Cardiac muscle cell (in vitro differentiated cells and primary cell): ENCODE results near the gene CDC20. TPM values are rescaled to one million over a fixed set of nuclear protein-coding genes. Genes with fewer than 3 reads are reported as not detected.

Experiments used
- DNase-seq, 2 donors: peaks; one replicate each; pipeline versions ENCODE4 v3.0.0 to v3.0.0-alpha.2; 2010 to 2017; ENCODE audit warnings: low read depth in 1 of 2, low spot score in 1 of 2
- H3K27ac ChIP-seq: fragments of 200-600 bp; sonication (generic); 2 replicates; pipeline ENCODE4 v1.5.1; 2016
- H3K27me3 ChIP-seq: fragments of 200-600 bp; sonication (generic); 2 replicates; pipeline ENCODE4 v1.6.0; 2016; ENCODE audit warnings: control low read depth
- H3K36me3 ChIP-seq: fragments of 200-600 bp; sonication (generic); 2 replicates; pipeline ENCODE4 v1.5.1; 2016; ENCODE audit warnings: control low read depth
- H3K4me1 ChIP-seq: fragments of 200-600 bp; sonication (generic); 2 replicates; pipeline ENCODE4 v1.8.1; 2017; ENCODE audit warnings: low read depth, mild to moderate bottlenecking, mixed run types
- H3K4me3 ChIP-seq: fragments of 200-600 bp; sonication (generic); 2 replicates; pipeline ENCODE4 v1.5.1; 2016; ENCODE audit warnings: mild to moderate bottlenecking
- H3K9me3 ChIP-seq: fragments of 200-600 bp; sonication (generic); 2 replicates; pipeline ENCODE4 v1.5.1; 2017; ENCODE audit warnings: low read depth, mild to moderate bottlenecking, control low read depth
- polyA plus RNA-seq: library from polyadenylated mRNA; unstranded; fragments of >200 nt; fragmentation: Nextera tagmentation; extraction: Ambion mirVana; gene quantifications from 2 replicates; pipeline ENCODE4 v1.2.1, GENCODE V29; 2016
- total RNA-seq: library from RNA; depleted of rRNA; stranded (reverse); fragments of >200 nt; gene quantifications from 2 replicates; pipeline ENCODE4 v1.2.3, GENCODE V29; 2016
- TF ChIP-seq, protein P1 (sequence below): IDR thresholded peaks from 2 replicates; pipeline ENCODE4 v1.5.1; 2012; ENCODE audit warnings: low read depth, mild to moderate bottlenecking, low read length

Gene CDC20
- 14.4 and 134 TPM in 2 replicates for total RNA-seq
- 18.7 and 163 TPM in 2 replicates for polyA plus RNA-seq

DNA sequence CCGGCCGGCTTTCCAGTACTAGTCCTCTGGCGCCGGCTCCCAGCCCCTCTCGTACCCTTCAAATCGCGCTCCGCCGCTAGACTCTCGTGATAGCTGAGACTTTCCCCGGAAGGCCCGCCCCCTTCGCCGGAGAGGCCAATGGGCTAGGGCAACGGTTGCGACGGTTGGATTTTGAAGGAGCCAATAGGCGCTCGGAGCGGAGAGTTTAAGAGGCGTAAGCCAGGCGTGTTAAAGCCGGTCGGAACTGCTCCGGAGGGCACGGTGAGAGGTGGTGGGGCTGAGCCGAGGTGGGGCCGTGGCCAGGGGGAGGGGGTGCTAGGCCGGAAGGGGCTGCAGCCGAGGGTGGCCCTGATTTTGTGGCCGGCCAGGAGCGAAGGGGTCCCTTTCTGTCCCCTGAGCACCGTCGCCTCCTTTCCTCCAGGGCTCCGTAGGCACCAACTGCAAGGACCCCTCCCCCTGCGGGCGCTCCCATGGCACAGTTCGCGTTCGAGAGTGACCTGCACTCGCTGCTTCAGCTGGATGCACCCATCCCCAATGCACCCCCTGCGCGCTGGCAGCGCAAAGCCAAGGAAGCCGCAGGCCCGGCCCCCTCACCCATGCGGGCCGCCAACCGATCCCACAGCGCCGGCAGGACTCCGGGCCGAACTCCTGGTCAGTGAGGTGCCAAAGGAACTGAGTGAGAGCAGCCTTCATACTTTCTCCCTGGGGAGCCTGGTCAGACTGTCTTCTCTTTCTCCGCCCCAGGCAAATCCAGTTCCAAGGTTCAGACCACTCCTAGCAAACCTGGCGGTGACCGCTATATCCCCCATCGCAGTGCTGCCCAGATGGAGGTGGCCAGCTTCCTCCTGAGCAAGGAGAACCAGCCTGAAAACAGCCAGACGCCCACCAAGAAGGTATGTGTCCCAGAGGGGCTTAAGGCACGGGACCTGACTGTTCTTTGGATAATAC, at the start of gene CDC20:
TSS of gene CDC20 (plus strand) at position 236 of the 948 bp plus-strand sequence. CDS start at position 471, 235 bp downstream.
- peaks cover 4% of the 10 kb centered on the region for H3K4me1 ChIP-seq
- no peaks in the 10 kb centered on the region for H3K27me3 ChIP-seq
- H3K9me3 ChIP-seq: no peaks in the 10 kb centered on the region
- TF ChIP-seq, protein P1, sequence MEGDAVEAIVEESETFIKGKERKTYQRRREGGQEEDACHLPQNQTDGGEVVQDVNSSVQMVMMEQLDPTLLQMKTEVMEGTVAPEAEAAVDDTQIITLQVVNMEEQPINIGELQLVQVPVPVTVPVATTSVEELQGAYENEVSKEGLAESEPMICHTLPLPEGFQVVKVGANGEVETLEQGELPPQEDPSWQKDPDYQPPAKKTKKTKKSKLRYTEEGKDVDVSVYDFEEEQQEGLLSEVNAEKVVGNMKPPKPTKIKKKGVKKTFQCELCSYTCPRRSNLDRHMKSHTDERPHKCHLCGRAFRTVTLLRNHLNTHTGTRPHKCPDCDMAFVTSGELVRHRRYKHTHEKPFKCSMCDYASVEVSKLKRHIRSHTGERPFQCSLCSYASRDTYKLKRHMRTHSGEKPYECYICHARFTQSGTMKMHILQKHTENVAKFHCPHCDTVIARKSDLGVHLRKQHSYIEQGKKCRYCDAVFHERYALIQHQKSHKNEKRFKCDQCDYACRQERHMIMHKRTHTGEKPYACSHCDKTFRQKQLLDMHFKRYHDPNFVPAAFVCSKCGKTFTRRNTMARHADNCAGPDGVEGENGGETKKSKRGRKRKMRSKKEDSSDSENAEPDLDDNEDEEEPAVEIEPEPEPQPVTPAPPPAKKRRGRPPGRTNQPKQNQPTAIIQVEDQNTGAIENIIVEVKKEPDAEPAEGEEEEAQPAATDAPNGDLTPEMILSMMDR: no peak
- H3K36me3 ChIP-seq: peaks cover 36% of the 10 kb centered on the region
- peak within 1 kb of the TSS; percentile 66 for H3K4me3 ChIP-seq
- peak within 1 kb of the TSS; percentile 94 for H3K27ac ChIP-seq
- peak; percentile 97 to 100 for DNase-seq

DNA sequence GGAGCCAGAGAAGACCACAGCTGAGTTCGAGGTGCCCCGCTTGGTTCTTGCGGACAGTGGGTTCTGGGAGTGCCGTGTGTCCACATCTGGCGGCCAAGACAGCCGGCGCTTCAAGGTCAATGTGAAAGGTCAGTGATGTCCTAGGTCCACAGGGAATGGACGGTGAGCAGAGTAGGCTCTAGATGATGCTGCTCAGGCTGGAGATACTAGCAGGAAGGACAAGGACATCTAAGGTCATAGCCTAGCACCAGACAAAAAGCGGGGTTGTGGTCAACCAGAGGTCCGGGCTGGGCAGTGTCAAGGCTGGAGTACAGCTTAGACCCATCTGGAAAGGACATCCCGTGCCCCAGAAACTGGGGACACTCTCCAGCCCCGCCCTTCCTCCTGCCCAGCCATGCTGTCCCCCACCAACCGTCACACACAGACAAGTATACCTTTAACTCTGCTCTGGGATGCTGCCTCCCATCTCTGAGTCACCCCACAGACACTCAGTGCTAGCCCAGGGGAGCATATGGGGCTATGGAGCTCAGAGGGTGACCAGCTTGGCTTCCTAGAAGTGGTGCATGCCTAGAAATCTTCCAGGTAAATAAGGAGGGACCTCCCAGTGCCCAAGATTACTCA, 49.3 kb upstream of the CDC20 start:
- Histone ChIP-seq H3K27ac (no peak overlapping the region), H3K27me3 (no peaks in the 10 kb centered on the region), H3K9me3 (no peaks in the 10 kb centered on the region), H3K4me3 (no peak overlapping the region), H3K4me1 (no peaks in the 10 kb centered on the region), H3K36me3 (no peaks in the 10 kb centered on the region)
- DNase-seq: no peak
- TF ChIP-seq, protein P1: no peak

DNA sequence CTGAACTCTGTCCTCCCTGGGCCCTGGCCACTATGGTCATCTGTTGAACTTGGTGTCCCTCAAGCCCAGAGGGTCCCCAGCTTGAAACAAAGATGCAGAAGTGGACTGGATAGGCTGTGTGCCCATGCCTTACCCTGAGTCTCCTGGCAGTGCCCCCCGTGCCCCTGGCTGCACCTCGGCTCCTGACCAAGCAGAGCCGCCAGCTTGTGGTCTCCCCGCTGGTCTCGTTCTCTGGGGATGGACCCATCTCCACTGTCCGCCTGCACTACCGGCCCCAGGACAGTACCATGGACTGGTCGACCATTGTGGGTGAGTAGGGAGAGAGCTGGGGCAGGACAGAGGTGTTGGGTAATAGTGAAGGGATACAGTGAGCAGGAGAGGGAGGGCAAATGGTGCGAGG, 47.3 kb upstream of the CDC20 start:
- DNase-seq: no peak
- no peak overlapping the region for H3K4me3 ChIP-seq
- no peaks in the 10 kb centered on the region for H3K36me3 ChIP-seq
- H3K4me1 ChIP-seq: no peaks in the 10 kb centered on the region
- no peak overlapping the region for H3K27ac ChIP-seq
- TF ChIP-seq, protein P1: no peak
- no peaks in the 10 kb centered on the region for H3K27me3 ChIP-seq
- H3K9me3 ChIP-seq: no peaks in the 10 kb centered on the region

DNA sequence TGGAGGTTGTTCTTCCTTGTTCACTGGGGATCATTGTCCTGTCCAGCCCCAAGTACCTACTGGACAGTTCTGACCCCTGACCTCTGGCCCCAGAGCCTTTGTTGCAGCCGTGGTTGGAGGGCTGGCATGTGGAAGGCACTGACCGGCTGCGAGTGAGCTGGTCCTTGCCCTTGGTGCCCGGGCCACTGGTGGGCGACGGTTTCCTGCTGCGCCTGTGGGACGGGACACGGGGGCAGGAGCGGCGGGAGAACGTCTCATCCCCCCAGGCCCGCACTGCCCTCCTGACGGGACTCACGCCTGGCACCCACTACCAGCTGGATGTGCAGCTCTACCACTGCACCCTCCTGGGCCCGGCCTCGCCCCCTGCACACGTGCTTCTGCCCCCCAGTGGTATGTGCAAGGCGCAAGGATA, 46.6 kb upstream of the CDC20 start:
- TF ChIP-seq, protein P1: no peak
- Histone ChIP-seq H3K9me3 (no peaks in the 10 kb centered on the region), H3K4me1 (no peaks in the 10 kb centered on the region), H3K27me3 (no peaks in the 10 kb centered on the region), H3K36me3 (no peaks in the 10 kb centered on the region), H3K27ac (no peak overlapping the region), H3K4me3 (no peak overlapping the region)
- no peak for DNase-seq

DNA sequence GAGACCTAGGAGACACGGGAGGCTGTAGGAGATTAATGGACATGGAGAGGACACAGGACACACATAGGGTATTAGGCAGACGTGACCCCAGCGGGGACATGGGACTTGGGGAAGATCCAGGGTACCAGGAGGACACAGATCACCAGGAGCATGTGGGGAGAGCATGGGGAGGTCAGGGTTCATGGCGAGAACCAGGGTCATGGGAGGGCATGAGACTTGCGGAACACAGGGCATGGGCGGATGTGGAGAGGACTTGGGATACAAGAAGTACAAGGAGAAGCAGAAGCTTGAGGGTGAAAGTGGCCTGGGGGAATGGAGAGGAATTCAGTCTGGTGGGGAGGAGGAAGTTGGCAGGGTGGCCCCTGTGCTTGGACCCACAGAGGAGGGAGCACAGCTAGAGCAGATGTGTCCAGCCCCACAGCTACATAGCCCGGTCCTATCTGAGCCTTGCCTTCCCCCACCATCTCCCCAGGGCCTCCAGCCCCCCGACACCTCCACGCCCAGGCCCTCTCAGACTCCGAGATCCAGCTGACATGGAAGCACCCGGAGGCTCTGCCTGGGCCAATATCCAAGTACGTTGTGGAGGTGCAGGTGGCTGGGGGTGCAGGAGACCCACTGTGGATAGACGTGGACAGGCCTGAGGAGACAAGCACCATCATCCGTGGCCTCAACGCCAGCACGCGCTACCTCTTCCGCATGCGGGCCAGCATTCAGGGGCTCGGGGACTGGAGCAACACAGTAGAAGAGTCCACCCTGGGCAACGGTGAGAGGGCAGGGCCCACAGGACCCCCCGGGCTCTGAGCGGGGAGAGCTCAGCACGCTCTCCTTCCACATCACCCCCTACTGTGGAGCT, 45.9 kb upstream of the CDC20 start:
- no peak overlapping the region for H3K27ac ChIP-seq
- H3K36me3 ChIP-seq: no peaks in the 10 kb centered on the region
- no peaks in the 10 kb centered on the region for H3K9me3 ChIP-seq
- TF ChIP-seq, protein P1: no peak
- H3K4me1 ChIP-seq: no peaks in the 10 kb centered on the region
- no peak for DNase-seq
- no peak overlapping the region for H3K4me3 ChIP-seq
- no peaks in the 10 kb centered on the region for H3K27me3 ChIP-seq
